GM19452 (cell line): ENCODE measurements around the gene EPB41L4A.
"Not testable (repeated sequence)": the region's sequence is repeated elsewhere in the genome, so short reads cannot be mapped to it uniquely, and the experiment has no call there.

ENCODE experiments used
- ATAC-seq: cut with Tn5 transposase; IDR thresholded peaks from one replicate; pipeline ENCODE4 v1.9.1; 2021; ENCODE audit not compliant: unreplicated experiment

The EPB41L4A gene

GRCh38 chr5:112263469-112263868, 155.6 kb downstream of the EPB41L4A start:
- no peak for ATAC-seq

GRCh38 chr5:112258571-112258970, 160.5 kb downstream of the EPB41L4A start:
- no peak for ATAC-seq

GRCh38 chr5:112257976-112258375, 161.1 kb downstream of the EPB41L4A start:
- no peak for ATAC-seq

GRCh38 chr5:112257005-112257404, 162.1 kb downstream of the EPB41L4A start:
- no peak for ATAC-seq

- ATAC-seq: no peak
Observed at GRCh38 chr5:112254303-112254702, 164.8 kb downstream of the EPB41L4A start.

- ATAC-seq: no peak
Observed at GRCh38 chr5:112253478-112254250, 165.4 kb downstream of the EPB41L4A start.

GRCh38 chr5:112250551-112250950, 168.5 kb downstream of the EPB41L4A start:
- ATAC-seq: no peak

GRCh38 chr5:112248623-112249022, 170.5 kb downstream of the EPB41L4A start:
- ATAC-seq: no peak

- no peak for ATAC-seq
Observed at GRCh38 chr5:112247960-112248359, 171.1 kb downstream of the EPB41L4A start.

- no peak for ATAC-seq
Observed at GRCh38 chr5:112245656-112246055, 173.4 kb downstream of the EPB41L4A start.

GRCh38 chr5:112239996-112240395, 179.1 kb downstream of the EPB41L4A start:
- ATAC-seq: no peak

GRCh38 chr5:112238473-112238872, 180.6 kb downstream of the EPB41L4A start:
- no peak for ATAC-seq

GRCh38 chr5:112237456-112237855, 181.6 kb downstream of the EPB41L4A start:
- no peak for ATAC-seq

GRCh38 chr5:112234000-112234399, 185.1 kb downstream of the EPB41L4A start:
- ATAC-seq: no peak

- no peak for ATAC-seq
Observed at GRCh38 chr5:112232667-112233066, 186.4 kb downstream of the EPB41L4A start.

- no peak for ATAC-seq
Observed at GRCh38 chr5:112230606-112231005, 188.5 kb downstream of the EPB41L4A start.

GRCh38 chr5:112228667-112229066, 190.4 kb downstream of the EPB41L4A start:
- ATAC-seq: no peak

- ATAC-seq: no peak
Observed at GRCh38 chr5:112227911-112228631, 191.0 kb downstream of the EPB41L4A start.

- ATAC-seq: no peak
Observed at GRCh38 chr5:112226215-112226614, 192.9 kb downstream of the EPB41L4A start.

- ATAC-seq: not testable (repeated sequence)
Observed at GRCh38 chr5:112222997-112223396, 196.1 kb downstream of the EPB41L4A start.

- no peak for ATAC-seq
Observed at GRCh38 chr5:112221128-112221527, 197.9 kb downstream of the EPB41L4A start.

- ATAC-seq: no peak
Observed at GRCh38 chr5:112219000-112219399, 200.1 kb downstream of the EPB41L4A start.
